GM12872 (cell line): ENCODE measurements around the gene NR0B2.

Experiments
- TF ChIP-seq, protein P1 (sequence below): IDR thresholded peaks from 3 replicates; pipeline ENCODE4 v1.5.1; 2011; ENCODE audit warnings: low read depth, mild to moderate bottlenecking, low read length, moderate library complexity; ENCODE audit not compliant: insufficient read depth

NR0B2 gene

DNA sequence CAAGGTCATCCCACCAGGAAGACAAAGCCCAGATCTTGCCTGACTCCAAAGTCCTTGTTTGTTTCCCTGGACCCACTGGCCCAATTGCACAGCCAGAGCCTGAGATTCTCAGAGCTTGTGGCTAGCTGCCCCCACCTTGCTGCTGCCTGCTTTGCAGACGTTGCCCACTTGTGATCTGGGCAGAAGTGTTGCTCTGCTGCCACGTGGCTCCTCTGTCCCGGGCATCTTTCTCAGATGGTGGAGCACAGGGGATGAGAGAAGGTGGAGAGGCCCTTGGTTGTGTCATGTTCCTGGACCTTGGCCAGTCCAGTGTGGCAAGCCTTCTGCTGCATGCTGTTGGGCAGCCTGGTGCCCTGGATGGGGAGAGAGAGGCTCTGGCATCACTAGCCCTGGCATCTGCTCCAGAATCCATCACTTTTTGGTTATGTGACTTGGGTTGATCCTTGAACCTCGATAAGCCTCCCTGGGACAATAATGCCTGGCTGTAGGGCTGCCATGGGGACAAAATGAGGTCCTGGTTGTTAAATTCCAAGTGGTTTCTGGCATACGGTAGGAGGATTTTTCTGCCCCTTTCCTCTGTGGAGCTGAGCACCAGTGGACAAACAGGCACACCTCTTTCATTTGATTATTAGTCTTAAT is 1.5 kb upstream of the NR0B2 start:
- TF ChIP-seq, protein P1, sequence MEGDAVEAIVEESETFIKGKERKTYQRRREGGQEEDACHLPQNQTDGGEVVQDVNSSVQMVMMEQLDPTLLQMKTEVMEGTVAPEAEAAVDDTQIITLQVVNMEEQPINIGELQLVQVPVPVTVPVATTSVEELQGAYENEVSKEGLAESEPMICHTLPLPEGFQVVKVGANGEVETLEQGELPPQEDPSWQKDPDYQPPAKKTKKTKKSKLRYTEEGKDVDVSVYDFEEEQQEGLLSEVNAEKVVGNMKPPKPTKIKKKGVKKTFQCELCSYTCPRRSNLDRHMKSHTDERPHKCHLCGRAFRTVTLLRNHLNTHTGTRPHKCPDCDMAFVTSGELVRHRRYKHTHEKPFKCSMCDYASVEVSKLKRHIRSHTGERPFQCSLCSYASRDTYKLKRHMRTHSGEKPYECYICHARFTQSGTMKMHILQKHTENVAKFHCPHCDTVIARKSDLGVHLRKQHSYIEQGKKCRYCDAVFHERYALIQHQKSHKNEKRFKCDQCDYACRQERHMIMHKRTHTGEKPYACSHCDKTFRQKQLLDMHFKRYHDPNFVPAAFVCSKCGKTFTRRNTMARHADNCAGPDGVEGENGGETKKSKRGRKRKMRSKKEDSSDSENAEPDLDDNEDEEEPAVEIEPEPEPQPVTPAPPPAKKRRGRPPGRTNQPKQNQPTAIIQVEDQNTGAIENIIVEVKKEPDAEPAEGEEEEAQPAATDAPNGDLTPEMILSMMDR: no peak

- TF ChIP-seq, protein P1: no peak
Measured at GRCh38 chr1:26913389-26913753, 404 bp downstream of the NR0B2 start.

DNA sequence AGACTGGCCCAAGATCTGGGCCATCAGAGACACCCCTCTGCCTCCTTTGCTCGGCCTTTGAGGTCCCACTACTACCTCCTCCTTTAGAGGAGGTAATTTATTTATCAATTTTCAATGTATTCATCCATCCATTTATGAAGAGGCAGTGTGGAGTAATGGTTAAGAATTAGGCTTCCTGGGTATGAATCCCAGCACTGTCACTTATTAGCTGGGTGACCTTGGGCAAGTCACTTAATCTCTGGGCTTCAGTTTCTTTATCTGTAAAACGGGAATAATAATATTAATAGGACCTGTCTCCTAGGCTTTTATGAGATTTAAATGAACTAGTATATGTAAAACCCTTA is 1.7 kb downstream of the NR0B2 start:
- TF ChIP-seq, protein P1: no peak

DNA sequence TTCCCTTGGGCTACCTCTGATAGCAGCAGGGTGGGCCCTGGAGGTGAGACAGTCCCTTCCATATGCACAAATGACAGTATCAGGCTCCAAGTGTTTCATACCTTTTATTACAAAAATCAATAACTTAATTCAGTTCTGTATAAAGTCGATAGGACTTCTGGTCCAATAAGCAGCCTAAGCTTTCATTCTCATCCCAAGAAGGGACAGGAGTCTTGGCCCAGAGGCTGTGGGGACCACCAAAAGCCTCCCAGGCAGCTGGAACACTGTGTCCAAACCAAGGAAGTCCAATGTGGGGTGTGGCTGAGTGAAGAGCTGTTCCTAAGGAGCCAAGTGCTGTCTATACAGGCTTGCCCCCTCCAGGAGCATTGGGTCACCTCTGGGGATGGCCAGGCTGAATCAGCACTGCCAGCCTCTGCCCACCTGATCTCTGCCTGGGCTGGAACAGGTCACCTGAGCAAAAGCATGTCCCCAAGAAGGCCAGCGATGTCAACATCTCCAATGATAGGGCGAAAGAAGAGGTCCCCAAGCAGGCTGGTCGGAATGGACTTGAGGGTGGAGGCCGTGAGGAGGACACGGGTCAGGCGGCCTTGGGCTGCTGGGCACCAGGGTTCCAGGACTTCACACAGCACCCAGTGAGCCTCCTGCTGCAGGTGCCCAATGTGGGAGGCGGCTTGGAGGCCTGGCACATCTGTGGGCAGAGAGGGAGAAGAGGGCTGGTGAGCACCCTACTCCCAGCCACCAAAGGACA is 2.2 kb downstream of the NR0B2 start:
- TF ChIP-seq, protein P1: no peak

DNA sequence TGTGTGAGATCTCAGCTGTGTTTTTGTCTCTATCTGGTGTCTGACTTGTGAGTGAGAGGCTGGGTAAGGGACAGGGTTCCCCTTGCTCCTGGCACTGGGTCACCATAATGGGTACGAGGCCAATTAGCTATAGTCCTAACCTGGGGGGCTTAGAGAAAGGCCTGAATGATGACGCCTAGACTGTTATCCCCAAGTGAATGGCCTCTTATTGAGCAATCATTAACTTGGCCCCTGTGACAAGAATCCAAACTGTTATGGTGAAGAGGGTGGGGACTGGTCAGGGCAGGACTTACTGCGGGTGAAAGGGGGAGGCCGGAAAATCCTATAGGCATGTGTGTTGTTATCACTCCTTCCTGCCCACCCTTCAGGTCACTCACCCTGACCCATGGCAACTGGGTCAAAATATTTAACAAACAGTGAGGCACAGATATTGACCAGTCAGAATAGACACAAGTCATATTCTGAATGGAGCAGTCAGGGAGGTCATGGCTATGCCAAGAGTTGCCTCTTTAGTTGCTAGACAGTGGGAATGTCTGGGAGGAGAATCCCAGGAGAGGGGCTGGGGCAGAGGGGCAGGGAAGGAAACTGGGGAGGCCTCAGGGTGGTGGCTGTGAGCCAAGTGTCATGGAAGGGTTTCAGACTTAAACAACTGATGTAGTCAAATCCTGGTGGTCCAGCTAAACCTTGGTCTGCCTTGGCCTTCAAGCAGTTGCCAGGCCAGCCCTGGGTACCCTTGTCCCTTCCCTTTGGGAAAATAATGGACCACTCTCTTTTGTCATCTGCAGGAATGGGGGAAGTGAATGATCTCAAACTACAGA is 3.2 kb downstream of the NR0B2 start:
- TF ChIP-seq, protein P1: no peak

- TF ChIP-seq, protein P1: no peak
Measured at GRCh38 chr1:26909951-26910342, 3.8 kb downstream of the NR0B2 start.
